Measurements from ENCODE around the gene UBA1.

The UBA1 gene

DNA sequence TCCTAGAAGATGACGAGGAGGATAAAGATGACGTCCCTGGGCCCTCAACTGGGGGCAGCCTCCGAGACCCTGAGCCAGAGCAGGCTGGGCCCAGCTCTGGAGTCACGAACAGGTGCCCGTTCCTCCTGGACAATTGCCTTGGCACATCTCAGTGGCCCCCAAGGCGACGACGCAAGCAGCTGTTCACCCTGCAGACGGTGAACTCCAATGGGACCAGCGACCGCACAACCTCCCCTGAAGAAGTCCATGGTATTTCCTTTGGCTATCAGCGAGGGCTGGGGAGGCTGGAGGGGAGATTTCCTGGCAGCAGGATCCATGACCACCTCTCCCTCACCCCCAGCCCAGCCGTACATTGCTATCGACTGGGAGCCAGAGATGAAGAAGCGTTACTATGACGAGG, 51.0 kb downstream of the UBA1 start:
- H3F3A ChIP-seq (ENCODE audit: control insufficient read depth, insufficient read depth): no peaks in the 10 kb centered on the region
- no peaks in the 10 kb centered on the region for H3K9me2 ChIP-seq (replicated peaks; ENCODE audit: control insufficient read depth, low read length)
- H3K4me1 ChIP-seq (ENCODE audit: control insufficient read depth, low read length): no peaks in the 10 kb centered on the region
- no peaks in the 10 kb centered on the region for H3K79me2 ChIP-seq (ENCODE audit: control insufficient read depth, low read length)
- no peak overlapping the region for H3K27ac ChIP-seq (ENCODE audit: low read depth, low read length)
- H4K20me1 ChIP-seq (ENCODE audit: control insufficient read depth, insufficient read depth, low read depth, low read length): no peaks in the 10 kb centered on the region
- no peaks in the 10 kb centered on the region for H3K9me3 ChIP-seq (ENCODE audit: control insufficient read depth, insufficient read depth, low read length)
- no peaks in the 10 kb centered on the region for H3K27me3 ChIP-seq (ENCODE audit: control insufficient read depth, low read length)
- peaks cover 17% of the 10 kb centered on the region for H3K36me3 ChIP-seq (ENCODE audit: control insufficient read depth, low read length)
- H3K4me2 ChIP-seq (ENCODE audit: low read length): no peak overlapping the region
- H3K4me3 ChIP-seq (ENCODE audit: low read length): no peak overlapping the region
- TF ChIP-seq, protein P1, sequence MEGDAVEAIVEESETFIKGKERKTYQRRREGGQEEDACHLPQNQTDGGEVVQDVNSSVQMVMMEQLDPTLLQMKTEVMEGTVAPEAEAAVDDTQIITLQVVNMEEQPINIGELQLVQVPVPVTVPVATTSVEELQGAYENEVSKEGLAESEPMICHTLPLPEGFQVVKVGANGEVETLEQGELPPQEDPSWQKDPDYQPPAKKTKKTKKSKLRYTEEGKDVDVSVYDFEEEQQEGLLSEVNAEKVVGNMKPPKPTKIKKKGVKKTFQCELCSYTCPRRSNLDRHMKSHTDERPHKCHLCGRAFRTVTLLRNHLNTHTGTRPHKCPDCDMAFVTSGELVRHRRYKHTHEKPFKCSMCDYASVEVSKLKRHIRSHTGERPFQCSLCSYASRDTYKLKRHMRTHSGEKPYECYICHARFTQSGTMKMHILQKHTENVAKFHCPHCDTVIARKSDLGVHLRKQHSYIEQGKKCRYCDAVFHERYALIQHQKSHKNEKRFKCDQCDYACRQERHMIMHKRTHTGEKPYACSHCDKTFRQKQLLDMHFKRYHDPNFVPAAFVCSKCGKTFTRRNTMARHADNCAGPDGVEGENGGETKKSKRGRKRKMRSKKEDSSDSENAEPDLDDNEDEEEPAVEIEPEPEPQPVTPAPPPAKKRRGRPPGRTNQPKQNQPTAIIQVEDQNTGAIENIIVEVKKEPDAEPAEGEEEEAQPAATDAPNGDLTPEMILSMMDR (IDR thresholded peaks at IDR 0.05; ENCODE audit: low read depth, low read length, poor library complexity, severe bottlenecking): no peak
- no peak for TF ChIP-seq EZH2phosphoT487 (IDR thresholded peaks at IDR 0.05; ENCODE audit: borderline replicate concordance, low read length)

- H4K20me1 ChIP-seq (ENCODE audit: control insufficient read depth, insufficient read depth, low read depth, low read length): no peaks in the 10 kb centered on the region
- no peaks in the 10 kb centered on the region for H3K9me3 ChIP-seq (ENCODE audit: control insufficient read depth, insufficient read depth, low read length)
- no peaks in the 10 kb centered on the region for H3K79me2 ChIP-seq (ENCODE audit: control insufficient read depth, low read length)
- no peak overlapping the region for H3K4me2 ChIP-seq (ENCODE audit: low read length)
- H3K27me3 ChIP-seq (ENCODE audit: control insufficient read depth, low read length): no peaks in the 10 kb centered on the region
- H3K27ac ChIP-seq (ENCODE audit: low read depth, low read length): no peak overlapping the region
- peaks cover 17% of the 10 kb centered on the region for H3K36me3 ChIP-seq (ENCODE audit: control insufficient read depth, low read length)
- H3K4me3 ChIP-seq (ENCODE audit: low read length): no peak overlapping the region
- H3K9me2 ChIP-seq (replicated peaks; ENCODE audit: control insufficient read depth, low read length): no peaks in the 10 kb centered on the region
- no peak for TF ChIP-seq EZH2phosphoT487 (IDR thresholded peaks at IDR 0.05; ENCODE audit: borderline replicate concordance, low read length)
- TF ChIP-seq, protein P1 (IDR thresholded peaks at IDR 0.05; ENCODE audit: low read depth, low read length, poor library complexity, severe bottlenecking): no peak
- no peaks in the 10 kb centered on the region for H3F3A ChIP-seq (ENCODE audit: control insufficient read depth, insufficient read depth)
- H3K4me1 ChIP-seq (ENCODE audit: control insufficient read depth, low read length): no peaks in the 10 kb centered on the region
Observed at GRCh38 chrX:47245156-47245555, 51.5 kb downstream of the UBA1 start.

GRCh38 chrX:47247206-47247998, 53.8 kb downstream of the UBA1 start:
- Histone ChIP-seq H3K9me2 (replicated peaks; ENCODE audit: control insufficient read depth, low read length) (no peaks in the 10 kb centered on the region), H3K9me3 (ENCODE audit: control insufficient read depth, insufficient read depth, low read length) (no peaks in the 10 kb centered on the region), H3K27me3 (ENCODE audit: control insufficient read depth, low read length) (no peaks in the 10 kb centered on the region), H3K27ac (ENCODE audit: low read depth, low read length) (no peak overlapping the region), H3K4me2 (ENCODE audit: low read length) (no peak overlapping the region), H4K20me1 (ENCODE audit: control insufficient read depth, insufficient read depth, low read depth, low read length) (no peaks in the 10 kb centered on the region), H3K79me2 (ENCODE audit: control insufficient read depth, low read length) (no peaks in the 10 kb centered on the region), H3K4me3 (ENCODE audit: low read length) (no peak overlapping the region), H3K4me1 (ENCODE audit: control insufficient read depth, low read length) (no peaks in the 10 kb centered on the region), H3F3A (ENCODE audit: control insufficient read depth, insufficient read depth) (no peaks in the 10 kb centered on the region), H3K36me3 (ENCODE audit: control insufficient read depth, low read length) (peaks cover 13% of the 10 kb centered on the region)
- TF ChIP-seq, protein P1 (IDR thresholded peaks at IDR 0.05; ENCODE audit: low read depth, low read length, poor library complexity, severe bottlenecking): no peak
- no peak for TF ChIP-seq EZH2phosphoT487 (IDR thresholded peaks at IDR 0.05; ENCODE audit: borderline replicate concordance, low read length)
